ENCODE data around the gene TANC2. TPM values are rescaled to one million over a fixed set of nuclear protein-coding genes. Genes with fewer than 3 reads are reported as not detected.

The TANC2 gene
- polyA plus RNA-seq, 2 of the 4 experiments (the other 2 are of a cell fraction) = 16.3 to 33.7 TPM

GRCh38 chr17:62965174-62965685, 805 bp upstream of the TANC2 start:
- ATAC-seq (no peak), FAIRE-seq (no peak), DNase-seq (ENCODE audit: low read depth in 1 of 2, low spot score in 1 of 2) (no peak)
- no peaks in the 10 kb centered on the region for H3K9me3 ChIP-seq
- peak overlapping the region; percentile 98 for H3K27ac ChIP-seq
- H3K4me1 ChIP-seq = peaks cover 53% of the 10 kb centered on the region
- ChIA-PET POLR2A (interaction anchor here (0.6 to 2.4 kb wide), 10 partner anchors 70 to 244 kb away, joined by 3 to 12 read pairs (median 5); no protein-coding TSS in a partner anchor), CTCF (interaction anchor here (0.7 to 2.2 kb wide), 8 partner anchors 14 to 293 kb away, joined by 3 to 11 read pairs (median 5); no protein-coding TSS in a partner anchor)
- peak overlapping the region; percentile 86 for H3K4me2 ChIP-seq
- TF ChIP-seq TFCP2L1 (CRISPR knock-in tag; IDR thresholded peaks at IDR 0.05) (no peak), MAZ (IDR thresholded peaks at IDR 0.05; ENCODE audit: borderline replicate concordance, low read depth, low read length) (no peak), MAFK (IDR thresholded peaks at IDR 0.05; ENCODE audit: partially characterized antibody) (no peak), ESRRA (IDR thresholded peaks at IDR 0.05; ENCODE audit: borderline replicate concordance, low read length) (no peak), PBX3 (IDR thresholded peaks at IDR 0.05) (no peak), HOXB5 (CRISPR knock-in tag; IDR thresholded peaks at IDR 0.05) (no peak), HOXA7 (CRISPR knock-in tag; IDR thresholded peaks at IDR 0.05) (no peak), JUNB (IDR thresholded peaks at IDR 0.05) (no peak), PHF8 (IDR thresholded peaks at IDR 0.05; ENCODE audit: borderline replicate concordance, low read depth) (no peak), CHD2 (IDR thresholded peaks at IDR 0.05; ENCODE audit: low read length, partially characterized antibody) (no peak), REST (IDR thresholded peaks at IDR 0.05) (no peak), CEBPB (IDR thresholded peaks at IDR 0.05) (no peak), FOSL2 (IDR thresholded peaks at IDR 0.05) (no peak), FOSL2 (CRISPR knock-in tag; IDR thresholded peaks at IDR 0.05) (no peak), RARB (CRISPR knock-in tag; IDR thresholded peaks at IDR 0.05) (no peak), ZNF302 (CRISPR knock-in tag; IDR thresholded peaks at IDR 0.05) (no peak), POLR2AphosphoS2 (conservative IDR thresholded peaks at IDR 0.05; ENCODE audit: low read length) (no peak), KDM1A (IDR thresholded peaks at IDR 0.05; ENCODE audit: low read depth) (no peak), RNF2 (IDR thresholded peaks at IDR 0.05; ENCODE audit: borderline replicate concordance, low read depth) (no peak), HOXB13 (CRISPR knock-in tag; IDR thresholded peaks at IDR 0.05; ENCODE audit: low read depth) (no peak), NR3C1 (IDR thresholded peaks at IDR 0.05) (no peak)
- H3K4me3 ChIP-seq = peak overlapping the region; percentile 98
- 93% methylated on average over 19 of the region's 19 CpGs for WGBS (ENCODE audit: missing lambda C conversion rate)

- Histone ChIP-seq H3K9me3 (0 out of 3 replicates have a peak, but pooled peaks cover 1% of the 10 kb centered on the region), H3K27ac (peak overlapping the region; percentile 98), H3K4me1 (peaks cover 64% of the 10 kb centered on the region), H3K4me2 (peak overlapping the region; percentile 86), H3K4me3 (peak overlapping the region; percentile 98)
- ChIA-PET POLR2A (interaction anchor here (0.6 to 2.4 kb wide), 7 partner anchors 74 to 264 kb away, joined by 3 to 12 read pairs (median 5); no protein-coding TSS in a partner anchor), CTCF (interaction anchor here (0.6 to 2.2 kb wide), 12 partner anchors 8 to 294 kb away, joined by 3 to 11 read pairs (median 4); no protein-coding TSS in a partner anchor)
- peak; percentile 45 to 54 for DNase-seq (ENCODE audit: low read depth in 1 of 2, low spot score in 1 of 2)
- peak; percentile 23; the same call in 1 of the 2 replicates for TF ChIP-seq PHF8 (IDR thresholded peaks at IDR 0.05; ENCODE audit: borderline replicate concordance, low read depth)
- peak; percentile 4 to 56; a peak in 4 of 5 replicates for TF ChIP-seq JUN (IDR thresholded peaks at IDR 0.05)
- TF ChIP-seq MAX (IDR thresholded peaks at IDR 0.05) = peak; percentile 50
- peak in 1 of 2 experiments; percentile 14; a peak in 1 of 5 replicates for TF ChIP-seq RAD21 (conservative IDR thresholded peaks at IDR 0.05 in 1 of 2, IDR thresholded peaks at IDR 0.05 in 1 of 2)
- TF ChIP-seq E2F6 (IDR thresholded peaks at IDR 0.05; ENCODE audit: borderline replicate concordance, low read depth) = peak; percentile 53; the same call in 1 of the 2 replicates
- TF ChIP-seq CHD2 (IDR thresholded peaks at IDR 0.05; ENCODE audit: low read length, partially characterized antibody) = peak; percentile 43
- no peak for TF ChIP-seq MYC (IDR thresholded peaks at IDR 0.05; ENCODE audit: borderline replicate concordance, low read length)
- TF ChIP-seq NR3C1 (IDR thresholded peaks at IDR 0.05) = no peak
- 0 out of 2 replicates have a peak, but pooled peaks have one; percentile 47 for TF ChIP-seq RNF2 (IDR thresholded peaks at IDR 0.05; ENCODE audit: borderline replicate concordance, low read depth)
- TF ChIP-seq CEBPB (IDR thresholded peaks at IDR 0.05) = peak; percentile 91 to 94
- TF ChIP-seq KDM5A (IDR thresholded peaks at IDR 0.05) = no peak
- no peak for TF ChIP-seq JUNB (IDR thresholded peaks at IDR 0.05)
- FAIRE-seq = no peak
- peak; percentile 34 to 72 for ATAC-seq
- 1% methylated on average over 35 of the region's 80 CpGs for WGBS (ENCODE audit: missing lambda C conversion rate)
Measured at GRCh38 chr17:62966426-62967204, 580 bp downstream of the TANC2 start.
